Fibroblast of pulmonary artery (primary cell): Measurements from ENCODE around the gene SBDS.
A peak's percentile ranks its signal among the peaks of the same experiment; 100 is the strongest.
"Not testable (repeated sequence)": the region's sequence is repeated elsewhere in the genome, so short reads cannot be mapped to it uniquely, and the experiment has no call there.

ENCODE experiments used
- DNase-seq: peaks from one replicate; pipeline ENCODE4 v3.0.0-alpha.2; 2010; ENCODE audit warnings: low read depth
- H3K4me3 ChIP-seq: replicated peaks from 2 replicates; pipeline ENCODE4 v1.5.1; 2011; ENCODE audit warnings: low read depth, mild to moderate bottlenecking, control low read depth, low read length, moderate library complexity
- TF ChIP-seq, protein P1 (sequence below): IDR thresholded peaks from 2 replicates; pipeline ENCODE4 v1.5.1; 2011; ENCODE audit warnings: mild to moderate bottlenecking, control low read depth, low read length, inconsistent platforms; ENCODE audit errors: missing control alignments

SBDS gene

DNA sequence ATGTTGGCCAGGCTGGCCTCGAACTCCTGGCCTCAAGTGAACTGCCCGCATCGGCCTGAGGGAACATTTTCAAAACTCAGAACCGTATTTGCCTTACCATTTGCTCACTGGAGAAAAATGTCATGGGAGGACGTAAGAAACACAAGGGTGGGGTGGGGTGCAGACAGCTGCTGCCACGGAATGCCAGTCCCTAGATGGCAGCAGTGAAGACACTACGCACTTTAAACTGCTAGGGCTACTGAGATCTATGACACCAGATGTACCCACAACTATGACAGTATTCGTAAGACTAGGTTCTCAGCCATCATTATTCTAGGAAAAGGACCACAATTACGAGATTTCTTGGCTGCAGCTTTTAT, 716 bp downstream of the SBDS start:
- DNase-seq = peak; percentile 83
- peak overlapping the region; percentile 88 for H3K4me3 ChIP-seq
- TF ChIP-seq, protein P1, sequence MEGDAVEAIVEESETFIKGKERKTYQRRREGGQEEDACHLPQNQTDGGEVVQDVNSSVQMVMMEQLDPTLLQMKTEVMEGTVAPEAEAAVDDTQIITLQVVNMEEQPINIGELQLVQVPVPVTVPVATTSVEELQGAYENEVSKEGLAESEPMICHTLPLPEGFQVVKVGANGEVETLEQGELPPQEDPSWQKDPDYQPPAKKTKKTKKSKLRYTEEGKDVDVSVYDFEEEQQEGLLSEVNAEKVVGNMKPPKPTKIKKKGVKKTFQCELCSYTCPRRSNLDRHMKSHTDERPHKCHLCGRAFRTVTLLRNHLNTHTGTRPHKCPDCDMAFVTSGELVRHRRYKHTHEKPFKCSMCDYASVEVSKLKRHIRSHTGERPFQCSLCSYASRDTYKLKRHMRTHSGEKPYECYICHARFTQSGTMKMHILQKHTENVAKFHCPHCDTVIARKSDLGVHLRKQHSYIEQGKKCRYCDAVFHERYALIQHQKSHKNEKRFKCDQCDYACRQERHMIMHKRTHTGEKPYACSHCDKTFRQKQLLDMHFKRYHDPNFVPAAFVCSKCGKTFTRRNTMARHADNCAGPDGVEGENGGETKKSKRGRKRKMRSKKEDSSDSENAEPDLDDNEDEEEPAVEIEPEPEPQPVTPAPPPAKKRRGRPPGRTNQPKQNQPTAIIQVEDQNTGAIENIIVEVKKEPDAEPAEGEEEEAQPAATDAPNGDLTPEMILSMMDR = peak; percentile 31

DNA sequence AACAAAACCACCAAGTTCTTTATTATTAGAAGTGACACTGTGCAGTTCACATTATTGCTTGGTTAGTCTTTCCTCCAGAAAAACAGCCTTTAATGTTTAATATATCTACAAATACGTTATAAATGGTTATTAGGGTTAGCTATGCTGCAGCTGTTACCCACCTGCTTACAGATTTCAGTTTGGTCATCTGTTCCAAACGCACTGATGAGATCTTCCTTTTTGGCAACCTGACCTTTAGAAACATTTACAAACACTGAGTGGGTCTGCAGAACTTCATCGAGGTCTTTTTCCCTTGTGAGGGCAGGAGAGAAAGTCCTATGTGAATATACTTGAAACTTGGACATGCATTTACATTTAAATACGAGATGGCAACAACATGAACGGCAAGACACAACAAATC, 1.3 kb downstream of the SBDS start:
- DNase-seq = not testable (repeated sequence)
- peak overlapping the region; percentile 88 for H3K4me3 ChIP-seq

DNA sequence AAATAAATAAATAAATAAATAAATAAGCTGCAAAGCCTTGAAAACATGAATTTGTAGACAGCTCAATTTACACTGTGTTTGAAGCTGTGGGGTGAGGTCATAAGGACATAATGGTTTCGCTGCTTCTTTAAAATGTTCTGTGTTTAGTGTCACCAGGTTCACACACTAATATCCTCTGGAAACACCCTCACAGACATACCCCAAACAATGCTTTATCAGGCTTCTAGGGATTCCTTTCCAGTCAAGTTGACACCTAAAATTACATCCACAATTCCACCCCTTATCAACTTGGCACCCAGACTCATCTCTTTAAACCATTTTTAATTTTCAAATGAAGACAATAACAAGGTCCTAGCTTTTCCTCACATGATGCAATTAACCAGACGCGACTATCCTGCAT, 5.8 kb downstream of the SBDS start:
- H3K4me3 ChIP-seq, DNase-seq: not testable (repeated sequence)

DNA sequence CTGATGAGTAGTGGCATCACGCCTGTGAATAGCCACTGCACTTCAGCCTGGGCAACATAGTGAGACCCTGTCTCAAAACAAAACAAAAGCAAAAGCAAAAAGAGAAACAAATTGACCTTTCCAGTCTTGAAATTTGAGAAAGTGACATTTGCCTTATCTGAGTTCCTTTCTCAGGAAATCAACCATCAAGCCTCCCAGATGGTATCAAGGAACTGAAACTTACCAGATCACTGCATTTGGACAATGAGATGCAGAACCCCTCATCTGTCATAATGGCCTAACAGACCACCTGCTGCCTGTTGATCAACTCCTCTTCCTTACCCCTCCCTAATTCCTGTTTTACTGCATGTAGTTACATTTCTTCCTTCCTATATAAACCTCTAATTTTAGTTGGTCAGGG, 15.1 kb downstream of the SBDS start:
- DNase-seq = not testable (repeated sequence)

DNA sequence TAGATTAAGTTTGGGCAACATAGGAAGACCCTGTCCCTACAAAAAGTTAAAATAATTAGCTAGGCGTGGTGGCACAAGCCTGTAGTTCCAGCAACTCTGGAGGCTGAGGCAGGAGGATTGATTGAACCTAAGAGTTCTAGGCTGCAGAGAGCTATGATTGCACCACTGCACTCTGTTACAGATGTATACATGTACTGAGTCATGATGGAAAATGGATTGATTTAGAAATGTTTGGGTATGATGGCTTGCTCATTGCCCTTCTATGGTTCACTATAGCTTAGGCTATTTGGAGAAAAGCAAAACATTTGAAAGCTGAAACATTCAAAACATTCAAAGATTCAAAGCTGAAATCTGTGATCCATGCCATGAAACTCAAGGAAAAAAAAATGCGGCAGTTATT, 16.4 kb downstream of the SBDS start:
- H3K4me3 ChIP-seq, DNase-seq: not testable (repeated sequence)

More for the DNA sequence above, 15.1 kb downstream of the SBDS start:
- H3K4me3 ChIP-seq = not testable (repeated sequence)

DNA sequence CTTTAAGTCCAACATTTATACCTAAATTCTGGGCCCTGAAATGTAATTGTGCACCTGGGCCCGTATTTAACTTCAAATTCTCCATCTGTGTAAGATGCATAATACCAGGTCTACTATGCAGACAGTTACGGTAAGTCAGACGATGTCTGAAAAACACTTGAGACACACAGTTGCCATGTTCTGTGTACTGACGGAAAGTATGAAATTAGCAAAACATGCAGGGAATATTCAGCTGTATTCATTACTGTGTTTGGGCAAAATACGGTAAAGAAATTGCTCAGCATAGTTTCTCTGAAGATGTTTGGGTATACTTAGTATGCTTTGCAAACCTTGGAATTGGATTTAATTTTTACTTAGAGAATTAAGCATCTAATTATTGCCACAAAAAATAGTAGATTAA, 17.1 kb downstream of the SBDS start:
- H3K4me3 ChIP-seq, DNase-seq: not testable (repeated sequence)

DNA sequence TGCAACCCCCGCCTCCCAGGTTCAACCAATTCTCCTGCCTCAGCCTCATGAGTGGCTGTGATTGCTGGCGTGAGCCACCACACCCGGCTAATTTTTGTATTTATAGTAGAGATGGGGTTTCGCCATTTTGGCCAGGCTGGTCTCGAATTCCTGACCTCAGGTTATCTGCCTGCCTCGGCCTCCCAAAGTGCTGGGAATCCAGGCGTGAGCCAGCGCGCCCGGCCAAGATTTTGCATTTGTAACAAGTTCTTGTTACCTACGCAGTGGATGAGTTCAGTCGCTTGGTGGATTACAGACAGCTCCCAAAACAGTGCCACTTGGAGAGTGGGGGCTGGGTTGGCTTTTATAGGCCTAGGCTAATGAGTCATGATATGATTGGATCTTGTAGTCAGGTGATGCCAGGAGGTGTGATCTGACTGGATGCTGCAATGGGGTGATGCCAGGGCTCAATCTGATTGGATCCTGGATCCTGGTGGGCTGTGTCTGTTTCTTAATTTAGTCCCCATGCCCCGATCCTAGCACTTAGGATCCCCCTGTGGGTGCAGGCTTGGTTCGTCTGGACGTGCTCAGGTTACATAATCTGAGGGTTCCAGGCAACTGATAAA, 20.3 kb downstream of the SBDS start:
- TF ChIP-seq, protein P1 = no peak
- DNase-seq = no peak

DNA sequence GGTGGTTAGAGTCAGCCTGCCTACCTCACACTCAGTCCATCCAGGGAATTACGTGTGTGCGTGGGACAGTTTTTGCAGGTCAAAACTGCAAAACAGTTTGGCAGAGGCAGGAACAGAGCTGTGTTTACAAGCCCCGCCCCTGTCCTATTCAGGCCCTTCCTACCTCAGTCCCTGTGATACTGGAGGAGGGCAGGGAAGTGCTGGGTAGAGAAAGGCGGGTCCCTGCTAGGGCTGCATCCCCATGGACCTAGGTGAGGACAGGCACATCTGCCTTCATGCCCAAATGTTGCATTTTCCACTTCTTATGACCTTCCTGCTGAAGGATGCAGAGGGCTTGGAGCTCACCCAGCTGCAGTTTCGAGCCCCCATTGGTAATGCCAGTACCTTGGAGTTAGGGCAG, 25.1 kb downstream of the SBDS start:
- no peak for DNase-seq
- TF ChIP-seq, protein P1 = no peak

More for the DNA sequence above, 20.3 kb downstream of the SBDS start:
- no peak overlapping the region for H3K4me3 ChIP-seq

DNA sequence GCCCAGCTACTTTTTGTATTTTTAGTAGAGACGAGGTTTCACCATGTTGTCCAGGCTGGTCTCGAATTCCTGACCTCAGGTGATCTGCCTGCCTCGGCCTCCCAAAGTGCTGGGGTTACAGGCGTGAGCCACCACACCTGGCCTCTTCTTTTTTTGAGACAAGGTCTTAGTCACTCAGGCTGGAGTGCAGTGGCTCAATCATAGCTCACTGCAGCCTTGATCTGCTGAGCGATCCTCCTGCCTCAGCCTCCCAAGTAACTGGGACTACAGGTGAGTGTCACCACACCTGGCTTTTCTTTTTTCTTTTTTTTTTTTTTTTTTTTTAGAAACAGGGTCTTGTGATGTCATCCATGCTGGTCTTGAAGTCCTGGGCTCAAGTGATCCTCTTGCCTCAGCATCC, 26.4 kb downstream of the SBDS start:
- H3K4me3 ChIP-seq, DNase-seq: not testable (repeated sequence)

More for the DNA sequence above, 25.1 kb downstream of the SBDS start:
- H3K4me3 ChIP-seq = no peak overlapping the region

DNA sequence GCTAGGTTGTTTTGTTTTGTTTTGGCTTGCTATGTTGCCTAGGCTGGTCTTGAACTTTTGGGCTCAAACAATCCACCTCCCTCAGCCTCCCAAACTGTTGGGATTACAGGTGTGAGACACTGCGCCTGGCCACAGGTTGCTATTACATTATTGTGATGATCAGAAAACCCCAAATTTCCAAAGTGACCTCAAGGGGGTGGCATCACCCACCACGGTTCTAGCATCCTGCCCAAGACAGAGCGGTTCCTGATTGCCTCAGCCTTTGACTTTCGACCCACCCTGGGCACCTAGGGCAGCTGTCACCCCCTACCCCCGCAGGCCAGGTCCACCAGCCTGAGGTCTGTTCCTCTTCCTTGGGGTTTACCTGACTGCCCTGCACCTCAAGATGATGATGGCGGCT, 28.4 kb downstream of the SBDS start:
- H3K4me3 ChIP-seq = no peak overlapping the region
- TF ChIP-seq, protein P1 = no peak
- DNase-seq = no peak
